NOMO-1 (cell line): ENCODE data around the gene ADAM33.

Experiments used
- DNase-seq, 2 experiments: peaks; one replicate each; lab custom pipeline; 2025; ENCODE audit not compliant: unreplicated experiment in 2 of 2; lab: John Stamatoyannopoulos, UW

The ADAM33 gene

GRCh38 chr20:3681931-3682781 is at the start of gene ADAM33:
Gene ADAM33, minus strand, starts transcription at chr20:3682010. Its CDS starts 6 bp downstream, at chr20:3682004.
- DNase-seq, result no peak

GRCh38 chr20:3730803-3731672 is 49.2 kb upstream of the ADAM33 start:
- DNase-seq, result no peak

GRCh38 chr20:3729811-3730540 is 48.2 kb upstream of the ADAM33 start:
- no peak for DNase-seq

- no peak for DNase-seq
Observed at GRCh38 chr20:3729378-3729777, 47.6 kb upstream of the ADAM33 start.

- DNase-seq, result no peak
Observed at GRCh38 chr20:3728876-3729275, 47.1 kb upstream of the ADAM33 start.

- no peak for DNase-seq
Observed at GRCh38 chr20:3728354-3728753, 46.5 kb upstream of the ADAM33 start.

- no peak for DNase-seq
Observed at GRCh38 chr20:3727401-3728021, 45.7 kb upstream of the ADAM33 start.

- no peak for DNase-seq
Observed at GRCh38 chr20:3724356-3724755, 42.5 kb upstream of the ADAM33 start.

GRCh38 chr20:3723284-3723683 is 41.5 kb upstream of the ADAM33 start:
- DNase-seq, result no peak

GRCh38 chr20:3721912-3722311 is 40.1 kb upstream of the ADAM33 start:
- no peak for DNase-seq

GRCh38 chr20:3720626-3721025 is 38.8 kb upstream of the ADAM33 start:
- no peak for DNase-seq

GRCh38 chr20:3720068-3720467 is 38.3 kb upstream of the ADAM33 start:
- no peak for DNase-seq

- no peak for DNase-seq
Observed at GRCh38 chr20:3719046-3719445, 37.2 kb upstream of the ADAM33 start.

- DNase-seq, result peak in 1 of 2 experiments; percentile 7
Observed at GRCh38 chr20:3716195-3716834, 34.5 kb upstream of the ADAM33 start.

GRCh38 chr20:3714092-3714491 is 32.3 kb upstream of the ADAM33 start:
- peak in 1 of 2 experiments; percentile 24 for DNase-seq

GRCh38 chr20:3712279-3712873 is 30.6 kb upstream of the ADAM33 start, which contains the start of gene SIGLEC1:
Gene SIGLEC1, minus strand, starts transcription at chr20:3712600. Its CDS starts 5,472 bp downstream, at chr20:3707128.
- peak; percentile 71 to 80 for DNase-seq

GRCh38 chr20:3711484-3711941 is 29.7 kb upstream of the ADAM33 start:
- no peak for DNase-seq

GRCh38 chr20:3710703-3711483 is 29.1 kb upstream of the ADAM33 start:
- peak; percentile 29 to 30 for DNase-seq

GRCh38 chr20:3710011-3710466 is 28.2 kb upstream of the ADAM33 start:
- no peak for DNase-seq
